SK-N-DZ (cell line): ENCODE results near the gene ARPC2.
"Not testable (repeated sequence)": the region's sequence is repeated elsewhere in the genome, so short reads cannot be mapped to it uniquely, and the experiment has no call there.

Experiments used
- DNase-seq: peaks from one replicate; pipeline ENCODE4 v3.0.0-alpha.2; 2015; ENCODE audit warnings: low spot score

ARPC2 gene

DNA sequence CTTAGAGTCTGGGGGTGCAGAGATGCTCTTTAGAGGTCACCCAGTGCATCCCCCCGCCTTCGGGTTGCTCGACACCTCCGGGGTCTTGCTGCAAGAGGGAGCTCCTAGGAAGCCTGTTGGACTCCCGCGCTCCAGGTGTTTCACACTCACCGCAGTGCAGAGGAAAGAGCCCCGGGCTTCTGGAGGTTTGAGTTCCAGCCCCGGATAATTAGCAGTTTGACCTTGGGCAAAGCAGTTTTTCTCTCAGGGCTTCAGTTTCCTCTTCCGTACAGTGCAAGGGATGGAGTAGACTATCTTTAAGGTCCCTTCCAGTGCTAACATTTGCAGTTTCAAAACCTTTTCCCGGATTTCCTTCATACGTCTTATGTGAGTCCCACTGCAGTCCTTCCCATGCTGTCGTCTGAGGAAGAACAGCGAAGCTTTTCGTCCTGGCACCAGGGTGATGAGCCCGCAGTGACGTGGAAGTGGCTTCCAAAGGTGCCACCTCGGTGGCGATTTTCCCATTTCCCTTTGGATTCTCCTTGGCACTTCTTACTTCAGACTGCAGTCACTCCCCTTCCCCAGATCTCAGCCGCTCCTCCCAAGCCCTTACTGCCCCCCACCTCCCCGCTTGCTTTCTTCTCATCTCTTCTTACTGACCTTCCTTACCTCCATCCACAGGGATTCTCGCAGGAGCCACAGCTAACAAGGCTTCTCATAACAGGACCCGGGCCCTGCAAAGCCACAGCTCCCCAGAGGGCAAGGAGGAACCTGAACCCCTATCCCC is 53.9 kb downstream of the ARPC2 start:
- DNase-seq = no peak

DNA sequence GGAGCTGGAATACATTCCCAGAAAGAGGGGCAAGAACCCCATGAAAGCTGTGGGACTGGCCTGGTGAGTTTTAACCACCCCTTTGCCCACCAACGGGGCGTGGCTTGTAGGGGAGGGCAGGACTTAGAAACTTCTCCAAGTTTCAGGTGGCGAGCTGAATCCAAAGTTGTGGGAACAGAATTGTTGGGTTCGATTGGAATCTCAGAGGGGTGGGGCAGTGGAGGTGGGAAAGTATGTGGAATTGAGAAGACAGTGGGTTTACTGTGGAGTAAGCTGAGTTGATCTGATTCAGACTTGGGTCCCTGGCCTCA is 54.5 kb downstream of the ARPC2 start:
- no peak for DNase-seq

DNA sequence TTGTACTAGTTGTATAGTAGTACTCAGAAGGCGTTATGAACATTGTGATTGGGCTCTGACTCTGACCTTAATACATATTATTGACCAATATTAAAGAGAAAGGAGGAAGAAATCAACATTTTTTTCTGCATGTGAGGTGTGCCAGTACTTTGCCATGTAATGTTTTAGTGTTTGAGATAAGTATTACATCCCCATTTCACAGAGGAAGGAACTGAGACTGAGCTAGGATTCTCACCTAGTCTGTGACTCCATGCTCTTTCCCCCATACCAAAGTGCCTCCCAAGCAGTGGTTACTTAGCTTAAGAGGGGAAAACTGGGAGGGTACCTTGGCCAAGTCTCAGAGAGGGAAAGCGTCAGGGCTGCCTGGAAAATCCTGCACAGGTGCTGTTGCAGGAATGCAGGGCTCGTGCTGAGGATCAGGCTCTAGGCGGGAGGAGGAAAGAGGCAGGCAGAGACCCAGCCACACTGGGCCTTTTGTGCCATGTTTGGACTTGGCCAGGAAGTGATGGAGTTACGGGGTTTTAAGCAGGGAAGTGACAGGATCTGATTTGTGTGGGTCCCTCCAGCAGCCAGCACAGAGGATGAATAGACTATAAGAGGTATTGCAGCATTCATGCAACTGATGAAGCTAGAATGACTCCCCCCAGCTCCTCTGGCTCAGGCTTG is 55.0 kb downstream of the ARPC2 start:
- no peak for DNase-seq

DNA sequence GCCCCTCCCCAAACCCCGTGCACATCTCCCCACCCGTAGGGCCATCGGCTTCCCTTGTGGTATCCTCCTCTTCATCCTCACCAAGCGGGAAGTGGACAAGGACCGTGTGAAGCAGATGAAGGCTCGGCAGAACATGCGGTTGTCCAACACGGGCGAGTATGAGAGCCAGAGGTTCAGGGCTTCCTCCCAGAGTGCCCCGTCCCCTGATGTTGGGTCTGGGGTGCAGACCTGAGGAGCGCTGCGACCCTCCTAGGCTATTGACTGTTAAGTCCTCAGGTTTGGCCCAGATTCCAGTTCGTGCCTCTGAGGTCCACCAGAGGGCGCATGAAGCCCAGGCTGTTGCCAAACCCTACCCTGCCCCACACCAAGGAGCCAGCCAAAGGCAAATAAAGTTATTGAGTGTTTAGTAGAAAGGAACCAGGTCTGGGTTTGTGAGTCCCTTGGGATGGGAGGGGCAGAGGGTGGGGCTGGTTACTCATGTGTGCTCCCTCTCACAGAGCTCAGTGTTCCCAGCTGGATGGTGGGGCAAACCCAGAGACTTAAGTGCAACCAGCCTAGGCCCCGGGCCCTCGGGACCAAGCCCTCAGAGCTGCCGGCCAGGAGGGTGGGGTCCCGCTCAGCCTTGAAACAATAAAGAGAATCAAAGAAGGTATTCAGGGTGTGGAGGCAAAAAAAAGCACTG is 55.7 kb downstream of the ARPC2 start:
- peak; percentile 67 for DNase-seq

DNA sequence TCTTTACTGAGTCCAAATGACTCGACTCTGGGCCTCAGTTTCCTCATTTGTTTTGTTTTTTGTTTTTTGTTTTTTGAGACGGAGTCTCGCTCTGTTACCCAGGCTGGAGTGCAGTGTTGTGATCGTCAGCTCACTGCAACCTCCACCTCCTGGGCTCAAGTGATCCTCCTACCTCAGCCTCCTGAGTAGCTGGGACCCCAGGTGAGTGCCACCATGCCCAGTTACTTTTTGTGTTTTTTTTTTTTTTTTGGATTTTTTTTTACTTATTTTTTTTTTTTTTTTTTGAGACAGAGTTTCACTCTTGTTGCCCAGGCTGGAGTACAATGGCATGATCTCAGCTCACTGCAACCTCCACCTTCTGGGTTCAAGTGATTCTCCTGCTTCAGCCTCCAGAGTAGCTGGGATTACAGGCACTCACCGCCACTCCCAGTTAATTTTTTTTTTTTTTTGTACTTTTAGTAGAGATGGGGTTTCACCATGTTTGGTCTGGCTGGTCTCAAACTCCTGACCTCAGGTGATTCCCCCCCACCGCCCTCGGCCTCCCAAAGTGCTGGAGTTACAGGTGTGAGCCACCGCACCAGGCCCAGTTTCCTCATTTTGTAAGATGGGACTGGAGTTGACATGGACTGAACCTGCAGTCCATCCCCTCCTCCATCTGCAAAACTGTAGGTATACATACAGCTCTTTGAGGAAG is 56.4 kb downstream of the ARPC2 start:
- DNase-seq = not testable (repeated sequence)

DNA sequence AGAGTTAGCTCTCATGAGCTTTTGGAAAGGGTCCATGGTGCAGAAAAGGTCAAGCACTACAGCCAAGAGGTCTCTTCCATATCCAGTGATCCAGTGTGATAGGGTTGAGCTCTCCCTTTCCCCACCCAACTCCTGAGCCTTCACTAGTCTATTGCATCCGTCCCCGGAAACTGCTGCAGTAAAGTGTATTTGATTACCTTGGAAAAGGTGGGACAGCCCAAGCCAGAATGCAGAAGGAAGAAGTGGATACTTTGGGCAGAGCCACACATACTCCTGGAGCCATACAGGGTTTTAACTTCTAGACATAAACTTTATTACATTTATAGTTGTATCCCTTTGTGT is 56.9 kb downstream of the ARPC2 start:
- DNase-seq = no peak

DNA sequence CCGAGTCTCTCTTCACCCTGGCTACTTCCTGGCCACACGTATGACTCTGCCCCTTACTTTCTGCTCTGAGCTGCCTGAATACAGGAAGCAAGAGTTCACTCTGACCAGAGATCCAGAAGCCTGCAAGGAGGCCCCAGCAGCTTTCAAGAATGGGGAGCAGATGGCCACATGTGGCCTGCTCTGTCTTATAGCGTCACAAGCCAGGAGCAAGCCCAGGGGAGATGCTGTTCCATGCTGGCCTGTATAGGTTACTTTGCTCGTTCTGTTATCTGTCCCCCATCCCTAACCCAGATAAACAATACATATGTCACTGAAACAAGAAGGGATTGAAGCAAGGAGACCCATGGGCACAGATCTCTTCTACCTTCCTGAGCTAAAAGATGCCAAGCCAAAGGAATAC is 57.6 kb downstream of the ARPC2 start:
- no peak for DNase-seq

DNA sequence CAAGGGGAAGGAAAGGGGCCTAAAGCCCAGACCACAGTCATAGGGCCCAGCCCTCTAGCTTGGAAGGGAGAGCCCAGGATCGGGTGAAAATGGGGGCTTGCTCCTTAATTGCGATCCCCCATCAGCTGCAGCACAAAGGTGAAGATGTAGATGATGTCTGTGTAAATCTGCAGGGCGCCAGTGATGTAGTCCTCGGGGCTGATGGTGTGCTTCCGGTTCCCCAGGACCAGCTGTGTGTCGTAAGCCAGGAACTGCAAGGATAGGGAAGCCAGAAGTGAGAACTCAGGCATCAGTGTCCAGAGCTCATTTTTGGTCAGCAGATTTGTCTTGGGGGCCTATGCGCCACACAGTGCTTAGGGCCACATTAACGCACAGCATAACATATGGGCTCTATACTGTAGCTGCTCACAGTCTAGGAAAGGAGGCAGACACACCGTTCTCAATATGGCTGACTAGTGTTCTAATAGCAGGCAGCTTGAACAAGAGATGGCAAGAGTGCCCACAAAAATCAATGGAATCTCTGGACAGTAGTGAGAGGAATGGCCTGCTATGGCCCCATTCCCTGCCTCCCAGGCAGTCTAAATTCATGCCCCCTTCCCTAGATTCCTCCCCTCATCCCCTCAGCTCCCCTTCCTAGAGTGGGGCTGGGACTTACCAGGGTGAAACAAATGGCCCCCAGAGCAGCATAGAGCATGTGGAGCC is 58.5 kb downstream of the ARPC2 start:
- DNase-seq = no peak

DNA sequence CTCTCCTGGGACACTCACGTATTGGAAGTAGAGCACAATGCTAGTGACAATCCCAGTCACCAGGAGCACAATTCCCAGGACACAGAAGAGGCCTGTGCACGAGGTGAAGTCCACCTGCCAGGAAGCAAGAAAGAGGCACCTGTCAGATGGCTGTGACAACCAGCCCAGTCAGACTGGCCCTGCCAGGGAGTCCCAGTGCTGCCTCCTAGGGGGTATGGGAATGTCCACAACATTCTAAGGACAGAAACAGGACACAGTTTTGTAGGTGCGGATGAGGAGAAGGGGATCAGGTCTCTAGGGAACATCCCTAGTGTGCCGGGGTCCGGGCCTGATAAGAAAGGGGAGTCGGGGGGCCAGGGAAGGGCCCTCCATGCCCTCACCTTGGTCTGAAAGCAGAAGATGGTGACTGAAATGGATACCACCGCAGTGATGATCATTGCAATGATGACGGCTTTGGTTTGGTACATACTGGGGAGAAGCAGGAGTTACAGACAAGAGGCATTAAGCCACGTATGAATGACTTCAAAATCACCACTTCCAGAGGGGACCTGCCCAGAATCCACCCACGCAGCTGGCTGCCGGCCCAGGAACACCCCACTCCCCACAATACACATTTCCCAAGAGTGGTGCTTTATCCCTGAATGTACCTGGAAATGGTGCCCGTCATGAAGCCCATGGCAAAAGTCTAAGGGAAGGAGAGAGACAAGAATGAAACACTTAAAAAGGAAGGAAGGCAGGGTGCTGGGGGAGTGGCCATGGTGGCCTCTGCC is 60.2 kb downstream of the ARPC2 start:
- no peak for DNase-seq

DNA sequence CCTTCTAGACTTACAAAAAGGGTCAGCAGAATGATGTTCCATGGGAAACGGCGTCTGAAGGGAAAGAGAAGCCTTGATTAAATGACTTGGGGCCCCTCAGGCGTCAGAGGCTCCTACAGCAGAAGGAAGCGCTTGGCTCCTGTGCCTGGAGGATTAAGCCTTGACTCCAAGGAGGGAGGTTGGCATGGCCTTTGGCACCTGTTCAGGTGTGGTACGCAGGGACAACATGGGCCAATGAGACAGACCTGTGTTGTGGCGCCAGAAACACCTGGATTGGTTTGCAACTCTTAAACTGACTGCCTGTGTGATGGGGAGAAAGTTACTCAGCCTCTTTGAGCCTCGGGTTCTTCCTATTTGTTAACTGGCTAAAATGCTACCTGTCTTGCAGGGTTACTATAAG is 60.9 kb downstream of the ARPC2 start:
- DNase-seq = no peak

DNA sequence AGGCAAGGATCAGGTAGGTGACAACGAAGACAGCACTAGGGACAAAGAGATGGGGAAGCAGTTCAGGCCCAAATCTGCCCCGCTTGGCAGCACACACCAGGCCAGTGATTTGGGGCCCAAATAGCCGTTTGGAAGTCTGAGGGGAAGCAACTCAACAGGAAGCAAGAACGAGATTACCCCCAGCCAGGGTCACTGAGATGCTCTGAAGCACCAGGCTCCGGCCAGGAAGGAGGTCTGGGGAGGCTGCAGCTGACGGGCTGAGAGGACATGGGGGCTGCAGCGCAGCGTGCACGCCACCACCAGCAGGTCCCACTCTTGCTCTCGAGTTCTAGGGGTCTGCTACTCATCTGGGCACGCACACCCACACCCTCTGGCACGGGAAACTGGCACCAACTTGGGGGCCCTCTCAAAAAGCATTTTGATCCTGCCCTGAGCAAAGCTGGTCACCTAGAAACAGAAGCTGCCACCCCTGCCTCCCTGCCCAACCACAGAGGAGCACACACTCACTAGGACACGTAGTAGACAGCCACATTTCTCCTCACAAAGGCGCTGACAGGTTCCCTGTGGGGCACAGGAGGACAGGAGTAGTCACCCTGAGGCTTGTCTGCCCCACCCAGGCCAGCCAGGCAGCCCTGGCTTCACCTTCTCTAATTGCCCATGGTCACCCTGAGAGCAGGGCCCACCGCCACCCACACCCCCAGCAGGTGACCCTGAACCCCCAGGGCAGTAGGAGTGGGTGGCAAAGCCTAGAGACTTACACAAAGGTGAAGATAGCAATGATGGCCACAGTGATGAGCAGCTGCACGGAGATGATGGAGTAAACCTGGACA is 61.8 kb downstream of the ARPC2 start:
- DNase-seq = no peak

DNA sequence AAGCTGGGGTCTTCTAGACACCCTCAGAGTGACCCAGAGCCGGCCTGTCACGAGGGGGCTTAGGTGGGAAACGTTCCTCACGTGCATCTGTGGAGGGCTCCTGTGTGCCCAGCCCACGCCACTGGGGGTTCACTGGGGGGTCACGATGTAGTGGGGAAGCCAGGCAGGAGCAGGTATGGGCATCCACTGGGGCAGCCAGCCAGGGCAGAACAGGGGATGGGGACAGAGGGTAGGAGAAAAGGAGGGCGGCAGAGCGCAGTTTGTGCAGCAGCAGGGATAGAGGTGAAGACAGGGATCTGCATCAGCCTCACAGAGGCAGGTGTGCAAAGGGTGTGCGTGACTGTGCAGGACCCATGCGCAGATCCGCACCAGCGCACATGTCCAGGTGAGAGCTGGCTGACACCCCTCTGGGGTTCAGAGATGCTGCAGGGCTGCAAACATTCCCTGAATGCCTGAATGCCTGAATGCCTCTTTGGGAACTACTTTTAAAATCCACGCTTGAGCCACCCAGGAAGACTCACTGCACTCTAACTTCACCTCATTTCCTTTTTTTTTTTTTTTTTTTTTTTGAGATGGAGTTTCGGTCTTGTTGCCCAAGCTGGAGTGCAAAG is 63.4 kb downstream of the ARPC2 start:
- DNase-seq = no peak

DNA sequence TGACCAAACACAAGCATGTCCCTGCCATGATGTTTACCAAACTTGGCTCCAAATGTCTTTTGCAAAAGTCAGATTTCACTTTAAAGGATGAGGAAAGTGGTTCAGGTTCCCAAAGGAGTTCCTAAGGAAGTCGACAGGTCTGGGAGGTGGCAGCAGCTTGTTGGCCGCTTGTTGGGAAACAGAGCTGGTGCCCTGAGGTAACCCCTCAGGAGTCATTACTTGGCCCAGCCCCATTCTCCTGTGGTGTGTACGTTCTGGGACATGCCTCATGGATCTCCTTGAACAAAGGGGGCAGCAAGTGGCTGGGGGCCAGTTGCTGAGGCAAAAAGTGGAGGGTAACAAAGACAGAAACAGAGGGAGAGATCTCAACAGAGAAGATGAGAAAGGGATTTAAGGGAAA is 64.5 kb downstream of the ARPC2 start:
- no peak for DNase-seq

DNA sequence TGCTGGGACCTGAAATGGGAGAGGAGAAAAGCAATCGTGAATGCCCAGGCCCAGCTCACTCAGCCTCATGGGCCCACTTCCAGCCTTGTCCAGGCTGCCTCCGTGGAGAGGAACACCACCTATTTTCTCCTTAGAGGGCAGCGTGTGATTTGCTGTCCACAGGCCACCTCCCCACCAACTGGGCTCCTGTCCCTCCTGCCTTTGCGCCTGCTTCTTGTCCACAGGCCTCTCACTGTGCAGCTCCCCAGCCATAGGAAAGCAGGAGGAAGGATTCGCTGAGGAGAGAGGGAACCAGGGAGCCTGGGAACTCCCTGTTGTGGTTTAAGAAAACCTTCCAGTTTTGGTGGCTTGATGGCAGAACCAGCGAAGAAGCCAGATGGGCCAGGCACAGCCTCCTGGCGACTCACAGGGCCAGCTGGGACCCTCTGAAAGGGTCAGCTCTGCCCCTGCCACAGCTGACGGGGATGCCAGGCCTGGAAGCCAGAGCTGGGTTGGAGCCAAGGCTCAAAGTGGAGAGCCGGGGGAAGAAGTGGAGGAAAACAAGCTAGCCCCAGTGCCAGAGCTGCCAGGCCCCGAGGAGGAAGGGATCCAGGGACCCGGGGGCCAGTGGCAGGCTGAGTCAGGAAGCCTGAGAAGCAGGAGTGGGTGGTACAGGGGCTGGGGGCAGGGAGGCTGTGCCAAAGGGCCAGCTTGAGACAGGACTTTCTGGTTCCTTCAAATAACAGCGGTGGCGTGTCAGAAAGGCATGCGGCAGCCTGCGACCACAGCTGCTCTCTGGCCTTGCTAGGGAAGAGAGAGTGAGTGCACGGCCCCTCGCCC is 65.4 kb downstream of the ARPC2 start:
- DNase-seq = no peak

DNA sequence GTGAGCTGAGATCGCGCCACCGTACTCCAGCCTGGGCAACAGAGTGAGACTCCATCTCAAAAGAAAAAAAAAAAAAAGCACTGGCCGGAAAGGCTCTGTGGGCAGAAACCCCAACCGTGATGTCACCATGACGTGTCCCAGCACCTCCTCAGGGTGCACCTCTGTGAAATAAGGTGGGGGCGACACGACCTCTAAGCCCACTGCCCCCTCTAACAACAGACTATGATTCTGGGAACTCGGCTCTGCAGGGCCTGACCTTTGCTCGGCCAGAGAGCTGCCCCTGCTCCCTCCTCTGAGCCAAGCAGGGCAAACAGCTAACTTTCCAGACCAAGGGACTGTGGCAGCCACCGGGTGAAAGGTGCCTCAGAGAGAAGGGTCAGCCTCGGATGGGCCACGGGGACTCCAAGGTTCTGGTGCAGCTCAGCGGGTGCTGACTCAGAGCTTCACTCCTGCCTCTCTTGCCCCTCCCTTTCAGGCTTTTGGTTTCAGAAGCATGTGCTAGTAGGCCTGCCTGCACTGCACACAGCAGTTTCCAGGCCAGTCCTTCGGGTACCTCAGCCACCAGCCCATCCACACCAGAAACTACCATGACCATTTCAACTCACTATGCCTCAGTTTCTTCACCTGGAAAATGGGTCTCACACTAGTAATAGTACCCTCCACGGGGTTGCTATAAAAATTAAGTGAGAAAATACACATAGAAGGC is 67.3 kb downstream of the ARPC2 start:
- DNase-seq = no peak

DNA sequence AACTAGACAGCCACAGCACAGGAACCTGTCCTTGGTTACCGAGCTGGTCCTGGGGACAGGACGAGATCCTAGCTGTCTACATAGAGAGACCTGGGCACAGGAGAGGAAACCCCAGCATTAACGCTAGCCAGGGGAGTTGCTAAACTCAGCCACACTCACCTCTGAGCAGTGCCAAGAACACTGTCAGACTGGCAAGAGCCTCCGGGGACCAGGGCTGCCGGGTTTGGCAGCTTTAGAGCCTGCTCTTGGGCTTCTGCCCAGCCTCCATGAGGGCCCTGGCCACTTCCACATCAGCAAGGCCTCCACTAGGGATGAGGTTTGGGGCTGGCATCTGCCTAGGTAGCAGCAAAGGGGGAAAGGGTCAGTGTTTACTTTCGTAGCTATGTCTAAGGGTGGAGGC is 68.6 kb downstream of the ARPC2 start:
- DNase-seq = no peak

DNA sequence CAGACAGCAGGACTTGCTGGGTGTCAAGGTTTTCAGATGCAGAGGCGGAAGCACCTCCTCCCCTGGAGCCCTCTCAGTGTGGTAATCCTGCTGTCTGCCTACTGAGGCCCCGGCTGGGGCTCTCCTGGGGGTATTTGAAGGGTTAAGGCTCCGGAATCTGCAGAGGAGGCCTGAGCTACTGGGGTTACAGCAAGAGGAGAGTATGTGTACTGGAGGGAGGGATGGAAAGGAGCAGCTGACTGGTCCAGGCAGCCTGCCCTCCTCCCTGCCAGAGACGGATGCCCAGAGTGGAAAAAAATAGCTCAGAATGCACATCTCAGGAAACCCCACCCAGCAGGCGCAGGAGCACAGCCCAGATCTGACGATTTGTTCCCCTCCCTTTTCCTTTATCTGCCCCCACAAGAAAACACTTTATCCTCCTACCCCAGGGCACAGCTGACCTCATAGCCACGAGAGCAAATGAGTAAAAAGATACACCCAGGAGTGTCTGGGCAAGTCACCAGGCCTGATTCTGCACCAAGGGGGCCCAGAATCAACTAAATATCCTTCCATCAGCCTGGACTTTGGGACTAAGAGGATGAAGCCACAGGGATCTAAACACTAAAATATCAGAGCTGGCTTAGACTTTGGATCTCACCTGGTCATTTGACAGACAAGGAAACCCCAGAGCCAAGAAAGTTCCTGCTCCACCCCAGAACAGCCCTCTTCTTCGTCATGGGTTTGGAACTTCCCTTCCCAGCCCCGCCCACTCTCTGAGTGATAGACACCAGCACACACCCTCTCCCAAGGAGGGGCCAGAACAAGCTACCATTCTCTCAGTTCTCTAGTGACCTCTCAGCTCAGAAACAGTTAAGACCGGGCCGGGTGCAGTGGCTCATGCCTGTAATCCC is 69.8 kb downstream of the ARPC2 start:
- peak; percentile 60 for DNase-seq
